Brain microvascular endothelial cell (primary cell): ENCODE measurements around the gene AFF1.

Experiments
- DNase-seq: peaks from one replicate; pipeline ENCODE4 v3.0.0-alpha.2; 2020
- H3K27ac ChIP-seq: fragments of 250-450 bp; sonication (Bioruptor Pico); 2 replicates; pipeline ENCODE4 v1.5.1; 2020; ENCODE audit warnings: mild to moderate bottlenecking, moderate library complexity
- H3K27me3 ChIP-seq: fragments of 250-450 bp; sonication (Bioruptor Pico); replicated peaks from 2 replicates; pipeline ENCODE4 v1.5.1; 2020; ENCODE audit warnings: mild to moderate bottlenecking
- H3K36me3 ChIP-seq: fragments of 250-450 bp; sonication (Bioruptor Pico); replicated peaks from 2 replicates; pipeline ENCODE4 v1.5.1; 2020; ENCODE audit warnings: mild to moderate bottlenecking
- H3K4me3 ChIP-seq: 2 replicates; pipeline ENCODE4 v1.5.1; 2011; ENCODE audit warnings: low read depth, mild to moderate bottlenecking, control low read depth, low read length, moderate library complexity
- in situ Hi-C: cut with HindIII; loops from 2 replicates; pipeline ENCODE4 v1.10.0; 2017; ENCODE audit warnings: low sequenced_read_pairs, low pct_ligation_motif_present
- TF ChIP-seq, protein P1 (sequence below): IDR thresholded peaks from 2 replicates; pipeline ENCODE4 v1.5.1; 2011; ENCODE audit warnings: low read depth, mild to moderate bottlenecking, moderate library complexity, low read length, control low read depth, inconsistent platforms; ENCODE audit errors: missing control alignments

Gene AFF1

DNA sequence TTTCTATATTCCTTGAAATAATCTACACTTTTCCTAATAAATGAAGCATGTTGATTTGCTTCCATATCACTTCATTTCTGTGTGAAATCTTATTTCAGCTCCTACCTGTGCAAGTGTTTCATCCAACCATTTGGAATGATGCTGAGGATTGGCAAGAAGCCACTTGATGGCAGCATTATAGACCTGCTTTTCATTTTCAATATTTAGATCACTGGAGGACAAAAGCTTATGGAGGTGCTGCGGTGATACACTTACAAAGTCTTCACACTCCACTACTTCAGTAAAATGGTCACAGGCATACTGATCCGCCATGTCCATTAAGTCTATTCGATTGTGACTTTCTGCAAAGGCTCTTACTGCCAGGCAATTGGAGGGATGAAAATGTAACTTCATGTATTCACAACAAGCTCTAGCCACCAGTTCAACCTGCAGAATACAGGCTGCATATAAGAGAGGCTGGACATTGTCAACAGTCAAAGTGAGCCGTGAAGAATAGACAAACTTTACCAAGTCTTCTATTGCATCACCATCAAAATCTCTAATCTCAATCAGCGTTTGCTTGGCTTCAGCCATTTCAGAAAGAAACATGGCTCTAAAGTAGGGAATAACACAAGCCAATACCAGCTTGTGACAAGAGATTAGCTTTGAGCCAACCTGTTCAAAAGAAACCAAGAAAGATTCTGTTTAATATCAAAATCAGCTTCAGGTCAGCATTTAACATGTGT is 250.5 kb downstream of the AFF1 start:
- no peak overlapping the region for H3K4me3 ChIP-seq
- TF ChIP-seq, protein P1, sequence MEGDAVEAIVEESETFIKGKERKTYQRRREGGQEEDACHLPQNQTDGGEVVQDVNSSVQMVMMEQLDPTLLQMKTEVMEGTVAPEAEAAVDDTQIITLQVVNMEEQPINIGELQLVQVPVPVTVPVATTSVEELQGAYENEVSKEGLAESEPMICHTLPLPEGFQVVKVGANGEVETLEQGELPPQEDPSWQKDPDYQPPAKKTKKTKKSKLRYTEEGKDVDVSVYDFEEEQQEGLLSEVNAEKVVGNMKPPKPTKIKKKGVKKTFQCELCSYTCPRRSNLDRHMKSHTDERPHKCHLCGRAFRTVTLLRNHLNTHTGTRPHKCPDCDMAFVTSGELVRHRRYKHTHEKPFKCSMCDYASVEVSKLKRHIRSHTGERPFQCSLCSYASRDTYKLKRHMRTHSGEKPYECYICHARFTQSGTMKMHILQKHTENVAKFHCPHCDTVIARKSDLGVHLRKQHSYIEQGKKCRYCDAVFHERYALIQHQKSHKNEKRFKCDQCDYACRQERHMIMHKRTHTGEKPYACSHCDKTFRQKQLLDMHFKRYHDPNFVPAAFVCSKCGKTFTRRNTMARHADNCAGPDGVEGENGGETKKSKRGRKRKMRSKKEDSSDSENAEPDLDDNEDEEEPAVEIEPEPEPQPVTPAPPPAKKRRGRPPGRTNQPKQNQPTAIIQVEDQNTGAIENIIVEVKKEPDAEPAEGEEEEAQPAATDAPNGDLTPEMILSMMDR: no peak
- no peaks in the 10 kb centered on the region for H3K27me3 ChIP-seq
- no peak overlapping the region for H3K27ac ChIP-seq
- no peak for DNase-seq
- in situ Hi-C loops: no loop called here
- H3K36me3 ChIP-seq: no peaks in the 10 kb centered on the region

DNA sequence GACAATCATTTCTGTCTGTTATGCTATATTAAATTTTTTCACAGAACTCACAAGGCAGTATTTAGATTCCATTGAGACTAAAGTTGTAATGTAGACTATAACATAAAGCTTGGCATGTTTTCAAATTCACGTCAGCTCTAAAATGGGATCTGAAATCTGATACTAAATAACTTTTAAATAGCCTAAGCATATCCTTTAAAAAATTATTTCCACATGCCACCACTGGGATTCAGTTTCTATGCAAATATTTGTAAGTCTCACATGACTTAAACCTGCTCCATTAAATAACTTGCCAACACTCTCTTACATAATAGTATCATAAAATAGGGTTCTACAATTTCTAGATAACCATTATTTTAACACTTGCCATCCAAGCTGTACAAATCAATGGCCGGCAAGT is 253.2 kb downstream of the AFF1 start:
- Histone ChIP-seq H3K27me3 (no peaks in the 10 kb centered on the region), H3K4me3 (no peak overlapping the region), H3K36me3 (no peaks in the 10 kb centered on the region), H3K27ac (no peak overlapping the region)
- TF ChIP-seq, protein P1: no peak
- DNase-seq: no peak
- in situ Hi-C loops: no loop called here

DNA sequence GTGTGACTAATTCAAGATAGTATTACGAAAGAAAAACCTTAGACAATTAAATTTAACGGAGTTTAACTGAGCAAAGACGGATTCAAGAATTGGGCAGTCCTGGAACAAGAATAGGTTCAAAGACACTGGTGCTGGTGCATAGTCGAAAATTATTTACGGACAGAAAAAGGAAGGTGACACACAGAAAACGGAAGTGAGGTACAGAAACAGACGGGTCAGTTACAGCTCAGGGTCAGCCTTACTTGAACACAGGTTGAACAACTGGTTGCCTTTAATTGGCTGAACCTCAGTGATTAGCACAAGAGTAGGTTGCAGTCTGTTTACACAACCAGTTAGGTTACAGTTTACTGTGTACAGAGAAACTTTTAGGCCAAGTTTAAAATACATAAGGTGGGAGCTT is 254.1 kb downstream of the AFF1 start:
- no peak for DNase-seq
- in situ Hi-C loops: no loop called here
- no peaks in the 10 kb centered on the region for H3K27me3 ChIP-seq
- no peak overlapping the region for H3K4me3 ChIP-seq
- TF ChIP-seq, protein P1: no peak
- H3K36me3 ChIP-seq: no peaks in the 10 kb centered on the region
- H3K27ac ChIP-seq: no peak overlapping the region
